NK-92 (cell line): Measurements from ENCODE around the gene TTC22.

Experiments
- DNase-seq: peaks from one replicate; lab custom pipeline; 2025; ENCODE audit not compliant: unreplicated experiment; lab: John Stamatoyannopoulos, UW

TTC22 gene

GRCh38 chr1:54800899-54801759 is at the start of gene TTC22:
TSS of gene TTC22 (minus strand) at chr1:54801323. CDS start at chr1:54801163, 160 bp downstream.
- no peak for DNase-seq

GRCh38 chr1:54850737-54851136 is 49.6 kb upstream of the TTC22 start:
- DNase-seq = no peak

GRCh38 chr1:54850069-54850730 is 49.1 kb upstream of the TTC22 start:
- DNase-seq = no peak

- no peak for DNase-seq
Observed at GRCh38 chr1:54849219-54850068, 48.3 kb upstream of the TTC22 start.

GRCh38 chr1:54848134-54848948 is 47.2 kb upstream of the TTC22 start:
- no peak for DNase-seq

GRCh38 chr1:54846716-54847284 is 45.7 kb upstream of the TTC22 start:
- no peak for DNase-seq

GRCh38 chr1:54846301-54846700 is 45.2 kb upstream of the TTC22 start:
- no peak for DNase-seq

GRCh38 chr1:54845772-54846171 is 44.6 kb upstream of the TTC22 start:
- no peak for DNase-seq

GRCh38 chr1:54844564-54844963 is 43.4 kb upstream of the TTC22 start:
- no peak for DNase-seq

- no peak for DNase-seq
Observed at GRCh38 chr1:54843449-54843848, 42.3 kb upstream of the TTC22 start.

GRCh38 chr1:54842963-54843362 is 41.8 kb upstream of the TTC22 start:
- no peak for DNase-seq

GRCh38 chr1:54842206-54842915 is 41.2 kb upstream of the TTC22 start:
- no peak for DNase-seq

- no peak for DNase-seq
Observed at GRCh38 chr1:54839824-54840223, 38.7 kb upstream of the TTC22 start.

GRCh38 chr1:54838565-54839180 is 37.5 kb upstream of the TTC22 start:
- no peak for DNase-seq

- no peak for DNase-seq
Observed at GRCh38 chr1:54837002-54837853, 36.1 kb upstream of the TTC22 start.

GRCh38 chr1:54836594-54836993 is 35.5 kb upstream of the TTC22 start:
- DNase-seq = no peak

- no peak for DNase-seq
Observed at GRCh38 chr1:54835970-54836369, 34.8 kb upstream of the TTC22 start.

- no peak for DNase-seq
Observed at GRCh38 chr1:54835131-54835898, 34.2 kb upstream of the TTC22 start.
